Cardiac fibroblast (primary cell): ENCODE measurements around the gene SOAT1.

Experiments used
- DNase-seq, 2 donors: peaks; one replicate each; pipeline versions ENCODE4 v3.0.0 to v3.0.0-alpha.2; 2010; ENCODE audit warnings: low read depth in 2 of 2
- H3K4me3 ChIP-seq, 2 donors: replicated peaks in 1 of 2; 1 replicate in 1 of 2; 2 replicates in 1 of 2; pipeline ENCODE4 v1.5.1; 2011; ENCODE audit warnings: low read depth in 2 of 2, low read length in 2 of 2, mild to moderate bottlenecking in 2 of 2, moderate library complexity in 1 of 2
- TF ChIP-seq, protein P1 (sequence below): IDR thresholded peaks from one replicate; pipeline ENCODE4 v1.5.1; 2011; ENCODE audit warnings: low read depth, mild to moderate bottlenecking, low read length, inconsistent platforms

The SOAT1 gene

DNA sequence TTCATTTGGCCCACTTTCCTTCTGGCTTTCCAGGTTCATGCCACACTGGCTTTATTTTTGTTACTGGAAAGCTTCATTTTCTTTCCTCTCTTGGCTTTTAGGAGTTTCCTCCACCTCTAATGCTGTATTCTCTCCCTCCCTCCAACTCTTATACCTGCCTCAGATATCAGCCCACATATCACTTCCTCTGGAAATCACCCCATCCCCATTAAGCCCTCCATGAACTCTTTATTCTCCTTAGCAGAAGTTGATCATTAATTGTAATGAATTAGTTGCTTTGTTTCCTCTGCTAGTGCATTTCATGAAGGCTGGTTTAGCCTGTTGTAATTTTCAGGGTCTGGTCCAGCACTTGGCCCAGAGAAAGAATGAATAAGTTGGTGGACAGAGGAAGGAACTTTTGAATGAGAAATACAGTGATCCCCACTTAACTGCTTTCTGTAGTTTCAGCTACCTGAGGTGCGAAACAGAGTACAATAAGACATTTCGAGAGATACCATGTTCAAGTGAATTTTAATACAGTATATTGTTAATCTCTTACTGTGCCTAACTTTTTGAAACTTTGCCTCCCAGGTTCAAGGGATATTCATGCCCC lies 1.7 kb downstream of the SOAT1 start:
- TF ChIP-seq, protein P1, sequence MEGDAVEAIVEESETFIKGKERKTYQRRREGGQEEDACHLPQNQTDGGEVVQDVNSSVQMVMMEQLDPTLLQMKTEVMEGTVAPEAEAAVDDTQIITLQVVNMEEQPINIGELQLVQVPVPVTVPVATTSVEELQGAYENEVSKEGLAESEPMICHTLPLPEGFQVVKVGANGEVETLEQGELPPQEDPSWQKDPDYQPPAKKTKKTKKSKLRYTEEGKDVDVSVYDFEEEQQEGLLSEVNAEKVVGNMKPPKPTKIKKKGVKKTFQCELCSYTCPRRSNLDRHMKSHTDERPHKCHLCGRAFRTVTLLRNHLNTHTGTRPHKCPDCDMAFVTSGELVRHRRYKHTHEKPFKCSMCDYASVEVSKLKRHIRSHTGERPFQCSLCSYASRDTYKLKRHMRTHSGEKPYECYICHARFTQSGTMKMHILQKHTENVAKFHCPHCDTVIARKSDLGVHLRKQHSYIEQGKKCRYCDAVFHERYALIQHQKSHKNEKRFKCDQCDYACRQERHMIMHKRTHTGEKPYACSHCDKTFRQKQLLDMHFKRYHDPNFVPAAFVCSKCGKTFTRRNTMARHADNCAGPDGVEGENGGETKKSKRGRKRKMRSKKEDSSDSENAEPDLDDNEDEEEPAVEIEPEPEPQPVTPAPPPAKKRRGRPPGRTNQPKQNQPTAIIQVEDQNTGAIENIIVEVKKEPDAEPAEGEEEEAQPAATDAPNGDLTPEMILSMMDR: no peak
- peak overlapping the region; percentile 79 to 87 for H3K4me3 ChIP-seq
- DNase-seq: no peak

DNA sequence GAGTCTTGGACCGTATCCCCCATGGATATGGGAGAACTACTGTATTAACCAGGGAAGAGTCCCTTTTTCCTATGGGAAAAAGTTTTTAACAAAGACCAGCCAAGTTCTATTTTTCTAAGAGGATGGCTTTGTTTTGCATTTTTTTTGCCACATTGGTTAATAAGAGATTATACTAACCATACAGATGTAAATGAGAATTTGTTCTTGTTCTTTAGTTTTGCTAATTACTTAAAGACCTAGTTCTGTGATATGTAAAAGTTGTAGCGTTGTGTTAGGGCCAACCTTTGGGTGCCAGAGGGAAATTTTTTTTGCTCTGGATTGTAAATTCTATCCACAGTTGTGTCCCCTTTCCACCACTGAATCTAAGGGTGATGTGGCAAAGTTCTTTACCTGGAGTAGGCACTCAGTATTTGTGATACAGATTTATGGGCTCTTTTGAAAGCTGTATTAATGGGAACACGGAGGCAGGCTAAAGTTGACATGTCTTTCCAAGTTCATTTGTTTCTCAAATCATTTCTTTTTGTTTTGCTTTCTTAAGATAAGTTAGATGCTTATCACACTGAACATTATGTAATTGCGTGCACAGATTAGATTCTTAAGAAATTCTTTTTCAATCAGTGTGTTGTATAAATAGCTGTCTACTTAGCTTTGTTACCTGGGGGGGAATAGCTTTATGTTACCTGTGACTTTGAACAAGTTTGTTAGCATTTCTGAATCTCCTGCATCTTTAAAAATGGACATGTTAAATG lies 2.9 kb downstream of the SOAT1 start:
- TF ChIP-seq, protein P1: no peak
- H3K4me3 ChIP-seq: no peak overlapping the region

GRCh38 chr1:179297105-179297378 lies 3.4 kb downstream of the SOAT1 start:
- no peak overlapping the region for H3K4me3 ChIP-seq
- TF ChIP-seq, protein P1: no peak
- no peak for DNase-seq

More for the DNA sequence above, 2.9 kb downstream of the SOAT1 start:
- DNase-seq: no peak

- no peak for DNase-seq
- H3K4me3 ChIP-seq: no peak overlapping the region
- TF ChIP-seq, protein P1: no peak
These were observed 5.4 kb downstream of the SOAT1 start for GRCh38 chr1:179298952-179299351.

DNA sequence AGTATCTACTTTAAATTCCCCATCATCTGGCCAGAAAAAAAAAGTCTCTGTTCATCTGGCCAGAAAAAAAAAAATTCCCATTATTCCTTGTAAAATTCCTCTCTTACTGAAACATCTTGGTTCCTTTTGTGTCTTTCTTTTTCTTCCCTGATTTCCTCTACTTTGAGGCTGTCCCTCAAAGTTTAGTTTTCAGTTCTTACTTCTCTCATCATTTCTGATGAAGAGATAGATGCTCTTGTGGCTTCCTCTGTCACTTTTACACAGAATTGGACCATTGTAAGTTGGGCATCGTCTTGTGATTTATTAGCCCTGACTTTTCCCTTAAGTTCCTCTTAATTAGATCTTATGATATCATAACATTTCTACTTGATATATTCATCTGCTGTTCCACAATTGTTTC lies 6.5 kb downstream of the SOAT1 start:
- no peak overlapping the region for H3K4me3 ChIP-seq
- TF ChIP-seq, protein P1: no peak
- DNase-seq: no peak

- DNase-seq: peak in 1 of 2 donors; percentile 18
- H3K4me3 ChIP-seq: no peak overlapping the region
- TF ChIP-seq, protein P1: no peak
These were observed 8.5 kb downstream of the SOAT1 start for GRCh38 chr1:179302070-179302469.

- DNase-seq: no peak
- TF ChIP-seq, protein P1: no peak
- no peak overlapping the region for H3K4me3 ChIP-seq
These were observed 9.7 kb downstream of the SOAT1 start for GRCh38 chr1:179303200-179303785.
